Fibroblast of mammary gland (primary cell): ENCODE data around the gene NDST4.

ENCODE experiments used
- DNase-seq: peaks from one replicate; pipeline ENCODE4 v3.0.0-alpha.2; 2010; ENCODE audit warnings: low read depth
- H3K4me3 ChIP-seq: 2 replicates; pipeline ENCODE4 v1.5.1; 2011; ENCODE audit warnings: low read depth, mild to moderate bottlenecking, low read length, moderate library complexity; ENCODE audit not compliant: control insufficient read depth
- TF ChIP-seq, protein P1 (sequence below): conservative IDR thresholded peaks from 2 replicates; pipeline ENCODE4 v1.5.1; 2011; ENCODE audit warnings: low read depth, low read length, inconsistent platforms; ENCODE audit not compliant: control insufficient read depth, insufficient read depth

The NDST4 gene

DNA sequence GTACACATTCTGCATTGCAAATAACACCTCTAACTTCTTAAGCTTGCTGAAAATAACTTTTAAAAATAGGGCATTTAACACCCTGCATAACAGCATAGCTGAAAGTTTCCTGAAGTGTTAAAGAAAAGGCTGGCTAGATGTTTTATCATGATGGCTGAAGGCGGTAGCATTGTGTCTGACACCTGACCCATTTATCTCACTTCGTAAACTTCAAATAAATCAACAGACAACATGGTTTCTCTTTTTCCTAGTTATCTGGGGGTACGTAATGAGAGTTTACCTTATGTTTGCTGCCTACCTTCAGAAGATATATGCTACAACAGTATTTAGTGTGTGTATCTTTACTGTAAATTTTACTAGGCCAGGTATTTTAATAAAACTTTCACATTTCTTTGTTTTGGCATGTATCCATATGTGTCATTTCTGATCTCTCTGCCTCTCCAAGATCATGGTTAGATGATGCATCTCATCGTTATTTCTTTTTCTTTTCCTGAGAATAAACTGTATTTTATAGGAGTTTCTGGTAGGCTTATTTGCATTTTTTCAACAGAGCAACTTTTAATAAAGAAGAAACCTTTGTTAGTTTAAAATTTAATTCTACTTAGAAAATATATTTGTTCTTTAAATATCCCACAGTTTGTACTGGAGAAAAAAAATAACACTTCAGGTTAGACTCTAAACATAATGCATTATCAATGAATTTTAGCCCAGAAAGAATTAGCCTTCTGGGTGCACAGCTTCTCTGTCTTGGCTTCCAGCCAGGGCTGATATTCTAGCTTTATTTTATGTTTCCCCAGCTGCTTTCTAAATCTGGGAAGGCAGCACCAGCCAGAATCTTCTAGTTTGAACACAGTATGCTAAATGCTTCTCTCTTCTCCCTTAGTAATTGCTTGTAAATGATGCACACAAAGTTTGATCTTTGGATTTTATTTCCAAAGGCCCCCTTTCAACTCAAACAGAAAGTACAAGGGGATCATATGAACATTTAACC, 2.9 kb downstream of the NDST4 start:
- no peak for DNase-seq

DNA sequence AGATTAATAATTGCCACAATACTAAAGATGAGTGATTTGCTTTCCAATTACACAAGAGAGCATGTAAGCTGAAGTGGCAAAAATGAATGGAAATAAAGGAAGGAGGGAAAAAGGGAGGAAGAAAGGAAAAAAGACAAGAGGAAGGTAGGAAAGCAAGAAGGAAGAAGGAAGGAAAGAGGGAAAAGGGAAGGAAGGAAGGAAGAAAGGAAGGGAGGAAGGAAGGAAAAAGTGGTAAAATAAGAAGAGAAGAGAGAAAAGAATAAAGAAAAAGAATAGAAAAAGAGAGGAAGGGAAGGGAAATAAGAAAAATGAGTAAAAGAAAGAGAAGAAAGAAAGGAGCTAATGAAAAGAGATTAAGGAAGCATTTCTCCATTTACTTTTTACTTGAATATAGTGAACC, 4.6 kb downstream of the NDST4 start:
- DNase-seq = no peak
- TF ChIP-seq, protein P1, sequence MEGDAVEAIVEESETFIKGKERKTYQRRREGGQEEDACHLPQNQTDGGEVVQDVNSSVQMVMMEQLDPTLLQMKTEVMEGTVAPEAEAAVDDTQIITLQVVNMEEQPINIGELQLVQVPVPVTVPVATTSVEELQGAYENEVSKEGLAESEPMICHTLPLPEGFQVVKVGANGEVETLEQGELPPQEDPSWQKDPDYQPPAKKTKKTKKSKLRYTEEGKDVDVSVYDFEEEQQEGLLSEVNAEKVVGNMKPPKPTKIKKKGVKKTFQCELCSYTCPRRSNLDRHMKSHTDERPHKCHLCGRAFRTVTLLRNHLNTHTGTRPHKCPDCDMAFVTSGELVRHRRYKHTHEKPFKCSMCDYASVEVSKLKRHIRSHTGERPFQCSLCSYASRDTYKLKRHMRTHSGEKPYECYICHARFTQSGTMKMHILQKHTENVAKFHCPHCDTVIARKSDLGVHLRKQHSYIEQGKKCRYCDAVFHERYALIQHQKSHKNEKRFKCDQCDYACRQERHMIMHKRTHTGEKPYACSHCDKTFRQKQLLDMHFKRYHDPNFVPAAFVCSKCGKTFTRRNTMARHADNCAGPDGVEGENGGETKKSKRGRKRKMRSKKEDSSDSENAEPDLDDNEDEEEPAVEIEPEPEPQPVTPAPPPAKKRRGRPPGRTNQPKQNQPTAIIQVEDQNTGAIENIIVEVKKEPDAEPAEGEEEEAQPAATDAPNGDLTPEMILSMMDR = no peak
- no peak overlapping the region for H3K4me3 ChIP-seq

More for the DNA sequence above, 2.9 kb downstream of the NDST4 start:
- TF ChIP-seq, protein P1 = no peak
- no peak overlapping the region for H3K4me3 ChIP-seq

DNA sequence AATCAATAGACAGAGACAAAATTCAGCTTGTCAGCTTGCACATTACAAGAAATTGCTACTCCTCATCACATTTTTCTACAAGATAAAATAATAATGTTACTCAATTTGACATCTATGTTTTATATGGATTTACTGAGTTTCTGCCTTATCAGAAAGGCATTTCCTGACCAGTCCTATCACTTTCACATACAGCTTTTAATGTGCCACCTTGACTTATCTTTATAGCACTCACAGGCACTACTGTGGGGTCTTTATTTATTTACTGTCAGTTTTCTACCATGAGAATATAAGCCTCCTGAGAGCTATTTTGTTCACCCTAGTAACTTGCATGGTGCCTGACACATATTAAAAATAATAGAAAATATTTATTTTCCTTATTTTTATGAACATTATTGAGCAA, 6.0 kb downstream of the NDST4 start:
- TF ChIP-seq, protein P1 = no peak
- no peak overlapping the region for H3K4me3 ChIP-seq
- DNase-seq = no peak

DNA sequence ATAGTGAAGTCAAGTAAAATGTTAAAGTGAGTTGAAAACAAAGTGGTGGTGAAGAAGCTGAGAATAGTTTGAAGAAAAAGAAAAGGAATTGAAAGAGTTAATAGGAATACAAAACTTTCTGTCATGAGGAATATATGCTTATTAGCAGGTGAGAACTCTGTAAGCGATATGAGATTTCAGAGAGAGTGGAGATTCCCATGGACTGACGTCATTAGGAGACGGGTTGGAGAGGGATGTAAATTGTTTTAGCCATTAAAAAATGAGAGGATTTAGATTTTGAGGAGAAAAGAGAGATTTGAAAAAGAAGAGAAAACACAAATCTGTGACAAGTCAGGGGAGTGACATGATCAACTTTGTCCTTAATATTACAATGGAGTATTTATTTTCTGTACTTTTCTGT, 11.7 kb downstream of the NDST4 start:
- TF ChIP-seq, protein P1 = no peak
- no peak for DNase-seq
- H3K4me3 ChIP-seq = no peak overlapping the region

DNA sequence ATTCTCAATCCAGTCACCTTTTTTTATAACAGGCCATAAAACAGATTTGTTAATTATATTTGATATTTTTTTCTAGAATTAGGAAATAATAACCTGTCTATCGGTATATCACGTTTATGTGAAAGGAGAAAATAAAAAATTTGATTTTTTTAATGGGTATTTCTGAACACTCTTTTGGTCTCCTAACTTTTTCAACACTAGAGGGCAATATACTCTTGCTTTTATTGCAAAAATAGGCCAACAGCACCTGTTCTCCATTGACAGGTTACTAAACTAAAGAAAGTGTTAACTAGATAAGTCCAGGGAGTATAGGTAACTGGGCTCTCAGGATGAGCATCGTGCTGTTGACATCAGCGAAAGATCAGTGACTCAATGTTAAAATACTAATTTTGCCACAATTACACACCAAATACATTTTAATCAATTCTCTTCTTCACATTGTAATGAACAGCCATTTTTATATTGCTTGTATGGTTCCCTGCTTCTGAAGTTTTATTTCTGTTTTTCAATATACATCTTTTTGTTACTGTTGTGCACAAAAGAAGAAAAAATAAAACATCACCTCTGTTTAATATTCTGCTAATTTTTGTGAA, 22.8 kb downstream of the NDST4 start:
- H3K4me3 ChIP-seq = no peak overlapping the region
- TF ChIP-seq, protein P1 = peak; percentile 64
- peak; percentile 28 for DNase-seq

DNA sequence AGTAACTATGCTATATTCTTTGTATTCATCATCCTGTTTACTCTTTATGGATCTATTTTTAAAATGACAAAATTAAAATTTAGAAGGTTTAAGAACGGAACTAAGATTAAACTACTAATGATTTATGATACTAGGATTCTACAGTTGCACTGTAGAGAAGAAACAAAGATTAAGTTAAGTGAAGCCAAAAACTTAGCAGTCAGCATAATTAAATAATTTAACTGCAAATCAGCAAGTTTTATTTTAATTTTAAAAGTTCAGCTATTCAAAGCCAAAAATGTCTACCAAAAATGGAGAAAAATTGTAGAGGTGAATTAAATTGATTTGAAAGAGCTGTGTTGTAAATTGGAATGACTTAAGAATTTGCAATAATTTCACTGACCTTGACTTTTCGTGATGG, 30.8 kb downstream of the NDST4 start:
- TF ChIP-seq, protein P1 = no peak
- no peak for DNase-seq
- H3K4me3 ChIP-seq = no peak overlapping the region
